BLaER1 (cell line): ENCODE measurements around the gene NCOA1.

Experiments
- H3K27ac ChIP-seq: shearing (Covaris generic); formaldehyde crosslinking; 2 replicates; pipeline ENCODE4 v1.8.1; 2022
- H3K27me3 ChIP-seq: shearing (Covaris generic); formaldehyde crosslinking; 2 replicates; pipeline ENCODE4 v1.8.1; 2022
- H3K36me3 ChIP-seq: shearing (Covaris generic); formaldehyde crosslinking; 2 replicates; pipeline ENCODE4 v1.8.1; 2022
- H3K4me1 ChIP-seq: shearing (Covaris generic); formaldehyde crosslinking; 2 replicates; pipeline ENCODE4 v1.8.1; 2022
- H3K4me2 ChIP-seq: shearing (Covaris generic); formaldehyde crosslinking; 2 replicates; pipeline ENCODE4 v1.8.1; 2022
- H3K4me3 ChIP-seq: shearing (Covaris generic); formaldehyde crosslinking; 2 replicates; pipeline ENCODE4 v1.8.1; 2022
- H3K9ac ChIP-seq: shearing (Covaris generic); formaldehyde crosslinking; 2 replicates; pipeline ENCODE4 v1.8.1; 2022
- H3K9me3 ChIP-seq: shearing (Covaris generic); formaldehyde crosslinking; 2 replicates; pipeline ENCODE4 v1.8.1; 2022
- H4K20me1 ChIP-seq: shearing (Covaris generic); formaldehyde crosslinking; 2 replicates; pipeline ENCODE4 v1.8.1; 2022
- Cebpa-rat ChIP-seq: shearing (Covaris generic); IDR thresholded peaks from 2 replicates; pipeline ENCODE4 v1.8.1; 2022

The NCOA1 gene

DNA sequence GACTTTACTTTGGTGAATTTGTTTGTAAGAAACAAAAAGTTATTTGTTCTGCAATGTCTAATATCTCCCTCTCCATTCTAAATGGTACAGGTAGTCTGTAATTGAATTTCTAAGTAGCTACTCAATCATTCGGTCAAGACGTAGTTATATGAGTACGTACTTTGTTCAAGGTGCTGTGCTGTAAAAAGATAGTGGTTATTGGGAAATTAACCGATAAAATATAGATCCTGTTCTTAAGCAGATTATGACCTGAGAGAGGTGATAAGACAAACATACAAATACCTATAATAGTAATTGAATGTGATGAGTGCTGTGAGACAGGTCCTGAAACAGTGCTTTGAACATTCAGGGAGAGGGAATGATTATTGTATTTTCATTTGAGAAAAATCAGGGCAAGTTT is 7.1 kb downstream of the NCOA1 start:
- Histone ChIP-seq H4K20me1 (peaks cover 72% of the 10 kb centered on the region), H3K9me3 (no peaks in the 10 kb centered on the region), H3K9ac (no peak overlapping the region), H3K4me1 (0 out of 2 replicates have a peak, but pooled peaks cover 5% of the 10 kb centered on the region), H3K36me3 (no peaks in the 10 kb centered on the region), H3K27me3 (no peaks in the 10 kb centered on the region), H3K27ac (no peak overlapping the region), H3K4me2 (no peak overlapping the region), H3K4me3 (no peak overlapping the region)
- no peak for TF ChIP-seq Cebpa-rat

- Histone ChIP-seq H3K4me2 (no peak overlapping the region), H3K9ac (no peak overlapping the region), H4K20me1 (peaks cover 52% of the 10 kb centered on the region), H3K4me3 (no peak overlapping the region), H3K4me1 (no peaks in the 10 kb centered on the region), H3K27me3 (no peaks in the 10 kb centered on the region), H3K9me3 (no peaks in the 10 kb centered on the region), H3K36me3 (no peaks in the 10 kb centered on the region), H3K27ac (no peak overlapping the region)
- TF ChIP-seq Cebpa-rat: no peak
These were observed 10.8 kb downstream of the NCOA1 start for GRCh38 chr2:24501813-24502212.

DNA sequence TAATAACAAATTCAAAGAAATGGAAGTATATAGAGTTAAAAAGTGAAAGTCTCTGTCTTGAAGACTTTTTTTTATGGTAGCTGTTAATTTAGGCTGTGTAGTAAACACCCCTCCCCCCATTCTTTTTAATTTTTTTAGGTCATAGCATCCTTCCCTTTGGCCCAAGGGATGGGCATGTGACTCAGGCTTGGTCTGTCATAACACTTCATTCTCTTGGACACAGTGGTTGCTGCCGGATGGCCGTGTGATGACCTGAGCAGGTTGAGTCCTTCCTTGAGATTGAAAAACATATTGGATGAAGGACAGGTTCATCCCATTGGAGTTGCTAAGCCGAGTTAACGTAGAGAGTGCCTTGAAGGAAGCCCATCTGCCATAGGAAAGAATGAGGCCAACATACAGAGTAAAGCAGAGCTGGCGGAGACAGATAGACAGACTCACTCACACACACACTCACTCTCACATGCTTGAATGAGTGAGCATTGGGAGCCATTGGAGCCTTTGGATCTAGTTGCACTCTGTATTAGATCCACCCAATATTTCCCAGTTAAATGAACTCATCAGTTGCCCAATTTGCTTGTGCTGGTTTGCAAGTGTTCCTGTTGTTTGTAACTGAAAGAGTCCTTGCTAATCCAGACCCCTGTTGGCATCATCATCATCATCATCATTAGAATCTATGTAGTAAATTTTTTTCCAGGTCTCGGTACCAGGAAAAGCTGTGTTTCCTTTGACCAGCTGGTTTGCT is 14.7 kb downstream of the NCOA1 start:
- Histone ChIP-seq H3K9me3 (no peaks in the 10 kb centered on the region), H3K27me3 (no peaks in the 10 kb centered on the region), H3K36me3 (no peaks in the 10 kb centered on the region), H3K4me3 (no peak overlapping the region), H3K27ac (no peak overlapping the region), H3K4me2 (no peak overlapping the region), H3K9ac (no peak overlapping the region), H3K4me1 (no peaks in the 10 kb centered on the region), H4K20me1 (peaks cover 53% of the 10 kb centered on the region)
- no peak for TF ChIP-seq Cebpa-rat

- Histone ChIP-seq H3K4me1 (no peaks in the 10 kb centered on the region), H3K9me3 (no peaks in the 10 kb centered on the region), H3K4me2 (no peak overlapping the region), H3K27ac (no peak overlapping the region), H3K36me3 (no peaks in the 10 kb centered on the region), H3K27me3 (no peaks in the 10 kb centered on the region), H4K20me1 (peaks cover 46% of the 10 kb centered on the region; the same call in 1 of the 2 replicates), H3K4me3 (no peak overlapping the region), H3K9ac (no peak overlapping the region)
- TF ChIP-seq Cebpa-rat: no peak
These were observed 16.5 kb downstream of the NCOA1 start for GRCh38 chr2:24507549-24507948.

DNA sequence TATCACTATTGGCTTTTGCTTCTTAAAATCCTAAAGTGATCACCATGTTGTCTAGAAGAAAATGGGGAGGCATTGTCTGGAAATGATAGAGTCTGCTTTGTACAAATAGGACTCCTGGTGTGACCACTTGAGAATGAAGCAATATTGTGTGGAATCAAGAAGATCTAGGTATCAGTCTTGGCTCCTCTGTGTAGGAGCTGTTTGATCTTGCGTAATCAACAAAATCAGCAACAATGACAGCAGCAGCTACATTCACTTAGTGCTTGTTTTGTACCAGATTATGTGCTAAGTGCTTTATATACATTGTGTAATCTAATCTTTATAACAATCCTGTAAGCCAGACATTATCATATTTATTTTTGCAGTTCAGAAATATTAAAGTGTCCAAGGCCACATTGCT is 17.8 kb downstream of the NCOA1 start:
- TF ChIP-seq Cebpa-rat: peak; percentile 73; the same call in 1 of the 2 replicates
- no peak overlapping the region for H3K9ac ChIP-seq
- H3K9me3 ChIP-seq: no peaks in the 10 kb centered on the region
- H3K36me3 ChIP-seq: no peaks in the 10 kb centered on the region
- no peak overlapping the region for H3K4me2 ChIP-seq
- no peak overlapping the region for H3K4me3 ChIP-seq
- no peaks in the 10 kb centered on the region for H3K4me1 ChIP-seq
- H3K27me3 ChIP-seq: no peaks in the 10 kb centered on the region
- H3K27ac ChIP-seq: no peak overlapping the region
- H4K20me1 ChIP-seq: peaks cover 44% of the 10 kb centered on the region; the same call in 1 of the 2 replicates

DNA sequence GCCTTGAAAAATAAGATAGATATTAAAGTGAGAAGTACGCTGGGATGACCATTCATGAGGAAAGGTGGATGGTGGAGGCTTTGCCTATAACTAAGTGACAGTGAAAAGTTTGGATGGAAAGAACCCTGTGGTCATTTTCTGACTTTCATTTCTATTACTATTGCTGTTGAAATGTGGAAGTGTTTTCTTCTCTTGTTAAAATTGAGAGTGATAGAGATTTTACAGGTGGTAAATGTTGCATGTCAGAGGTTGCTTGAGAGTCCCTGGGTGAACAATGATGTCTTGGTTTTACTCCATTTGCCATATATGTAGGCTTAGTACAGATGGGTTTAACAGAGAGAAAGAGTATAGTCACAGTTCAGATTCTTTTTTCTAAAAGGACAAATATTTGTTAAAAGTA is 18.4 kb downstream of the NCOA1 start:
- no peak for TF ChIP-seq Cebpa-rat
- no peak overlapping the region for H3K4me2 ChIP-seq
- no peak overlapping the region for H3K9ac ChIP-seq
- H3K4me1 ChIP-seq: no peaks in the 10 kb centered on the region
- H4K20me1 ChIP-seq: peaks cover 44% of the 10 kb centered on the region; the same call in 1 of the 2 replicates
- no peak overlapping the region for H3K4me3 ChIP-seq
- no peaks in the 10 kb centered on the region for H3K9me3 ChIP-seq
- no peaks in the 10 kb centered on the region for H3K36me3 ChIP-seq
- no peak overlapping the region for H3K27ac ChIP-seq
- H3K27me3 ChIP-seq: no peaks in the 10 kb centered on the region

DNA sequence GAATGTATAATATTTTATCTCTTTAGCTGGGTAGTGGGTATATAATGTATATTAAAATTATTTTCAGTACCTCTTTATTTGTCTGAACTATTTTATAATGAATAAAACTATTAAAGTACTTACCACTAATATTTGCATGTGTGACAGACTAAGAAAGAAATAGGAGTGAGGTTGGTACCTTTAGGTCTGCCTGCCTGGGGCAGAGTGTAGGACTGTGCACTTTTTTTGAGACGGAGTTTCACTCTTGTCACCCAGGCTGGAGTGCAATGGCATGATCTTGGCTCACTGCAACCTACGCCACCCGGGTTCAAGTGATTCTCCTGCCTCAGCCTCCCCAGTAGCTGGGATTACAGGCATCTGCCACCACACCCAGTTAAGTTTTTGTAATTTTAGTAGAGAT is 18.8 kb downstream of the NCOA1 start:
- H3K36me3 ChIP-seq: no peaks in the 10 kb centered on the region
- TF ChIP-seq Cebpa-rat: no peak
- H3K4me2 ChIP-seq: no peak overlapping the region
- no peak overlapping the region for H3K9ac ChIP-seq
- H3K9me3 ChIP-seq: no peaks in the 10 kb centered on the region
- no peaks in the 10 kb centered on the region for H3K4me1 ChIP-seq
- no peak overlapping the region for H3K4me3 ChIP-seq
- peaks cover 48% of the 10 kb centered on the region; the same call in 1 of the 2 replicates for H4K20me1 ChIP-seq
- H3K27ac ChIP-seq: no peak overlapping the region
- H3K27me3 ChIP-seq: no peaks in the 10 kb centered on the region

GRCh38 chr2:24510771-24511170 is 19.7 kb downstream of the NCOA1 start:
- H3K4me2 ChIP-seq: no peak overlapping the region
- no peaks in the 10 kb centered on the region for H3K9me3 ChIP-seq
- H4K20me1 ChIP-seq: peaks cover 54% of the 10 kb centered on the region; the same call in 1 of the 2 replicates
- H3K36me3 ChIP-seq: no peaks in the 10 kb centered on the region
- H3K4me3 ChIP-seq: no peak overlapping the region
- no peak for TF ChIP-seq Cebpa-rat
- H3K27me3 ChIP-seq: no peaks in the 10 kb centered on the region
- H3K9ac ChIP-seq: no peak overlapping the region
- no peaks in the 10 kb centered on the region for H3K4me1 ChIP-seq
- no peak overlapping the region for H3K27ac ChIP-seq

GRCh38 chr2:24511198-24511597 is 20.1 kb downstream of the NCOA1 start:
- no peak overlapping the region for H3K9ac ChIP-seq
- no peaks in the 10 kb centered on the region for H3K27me3 ChIP-seq
- H3K9me3 ChIP-seq: no peaks in the 10 kb centered on the region
- H3K36me3 ChIP-seq: no peaks in the 10 kb centered on the region
- no peak overlapping the region for H3K27ac ChIP-seq
- H4K20me1 ChIP-seq: peaks cover 50% of the 10 kb centered on the region; the same call in 1 of the 2 replicates
- TF ChIP-seq Cebpa-rat: no peak
- no peak overlapping the region for H3K4me2 ChIP-seq
- no peak overlapping the region for H3K4me3 ChIP-seq
- H3K4me1 ChIP-seq: no peaks in the 10 kb centered on the region

DNA sequence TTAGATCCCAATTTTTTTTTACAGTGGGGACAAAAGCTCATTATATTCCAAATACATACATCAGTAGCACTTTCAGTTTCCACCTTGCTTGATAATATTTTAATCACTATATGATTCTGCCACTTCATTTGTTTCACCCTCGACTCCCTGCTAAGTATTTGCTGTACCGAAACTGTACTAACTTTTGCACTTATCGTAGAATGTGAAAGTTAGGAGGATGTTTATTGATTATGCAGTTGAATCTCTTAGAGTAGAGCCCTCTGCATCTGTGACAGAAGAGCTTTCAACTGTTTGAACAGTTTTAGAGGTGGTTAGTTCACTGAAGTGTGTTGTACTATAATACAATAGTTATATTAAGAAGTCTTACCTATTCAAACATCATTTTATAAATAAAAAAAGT is 20.8 kb downstream of the NCOA1 start:
- Histone ChIP-seq H3K4me2 (no peak overlapping the region), H3K9me3 (no peaks in the 10 kb centered on the region), H3K4me3 (no peak overlapping the region), H4K20me1 (peaks cover 45% of the 10 kb centered on the region; the same call in 1 of the 2 replicates), H3K4me1 (no peaks in the 10 kb centered on the region), H3K27me3 (no peaks in the 10 kb centered on the region), H3K27ac (no peak overlapping the region), H3K36me3 (no peaks in the 10 kb centered on the region), H3K9ac (no peak overlapping the region)
- TF ChIP-seq Cebpa-rat: no peak
